PC-9 (cell line): ENCODE results near the gene METTL2B. TPM values are rescaled to one million over a fixed set of nuclear protein-coding genes. Genes with fewer than 3 reads are reported as not detected.

Experiments used
- BruUV-seq: library from RNA; stranded (reverse); fragments of 400-500 nt; replicated peaks from 2 replicates; lab custom pipeline; 2021; lab: Mats Ljungman, UMichigan
- CTCF ChIA-PET: fragments of 300-600 bp; sonication (Branson Sonifier 250); formaldehyde crosslinking; loops from one replicate; lab custom pipeline; 2022; ENCODE audit warnings: antibody characterized with exemption; lab: Charles Lee
- POLR2A ChIA-PET: fragments of 300-600 bp; sonication (Branson Sonifier 250); formaldehyde crosslinking; loops from one replicate; lab custom pipeline; 2022; ENCODE audit warnings: antibody characterized with exemption; ENCODE audit not compliant: unreplicated experiment; lab: Charles Lee
- DNase-seq, 2 experiments: peaks; one replicate each; pipeline versions ENCODE4 v3.0.0 to v3.0.0-alpha.2; 2015 to 2022; ENCODE audit warnings: mixed read lengths in 1 of 2
- H2AFZ ChIP-seq: fragments of 200-600 bp; sonication (generic); 2 replicates; pipeline ENCODE4 v1.8.1; 2017; ENCODE audit warnings: antibody characterized with exemption
- H3F3A ChIP-seq: fragments of 200-600 bp; sonication (generic); 2 replicates; pipeline ENCODE4 v1.8.1; 2017; ENCODE audit warnings: antibody characterized with exemption, mild to moderate bottlenecking, low read depth; ENCODE audit not compliant: insufficient read depth
- H3K27ac ChIP-seq: fragments of 200-600 bp; sonication (generic); 2 replicates; pipeline ENCODE4 v1.6.1; 2016; ENCODE audit warnings: mixed run types
- H3K27me3 ChIP-seq: fragments of 200-600 bp; sonication (generic); 2 replicates; pipeline ENCODE4 v1.6.1; 2016; ENCODE audit warnings: low read depth, mixed run types; ENCODE audit not compliant: insufficient read depth
- H3K36me3 ChIP-seq: fragments of 200-600 bp; sonication (generic); 2 replicates; pipeline ENCODE4 v1.6.1; 2016; ENCODE audit warnings: low read depth, mixed run types
- H3K4me1 ChIP-seq: fragments of 200-600 bp; sonication (generic); replicated peaks from 2 replicates; pipeline ENCODE4 v1.6.1; 2016; ENCODE audit warnings: mixed run types; ENCODE audit not compliant: insufficient read depth
- H3K4me2 ChIP-seq: fragments of 200-600 bp; sonication (generic); 2 replicates; pipeline ENCODE4 v1.6.1; 2017; ENCODE audit warnings: mixed run types
- H3K4me3 ChIP-seq: fragments of 200-600 bp; sonication (generic); 2 replicates; pipeline ENCODE4 v1.6.1; 2016; ENCODE audit warnings: mixed run types
- H3K79me2 ChIP-seq: fragments of 200-600 bp; sonication (generic); 2 replicates; pipeline ENCODE4 v1.6.1; 2017; ENCODE audit warnings: low read depth, mixed run types
- H3K9me2 ChIP-seq: fragments of 200-600 bp; sonication (generic); 2 replicates; pipeline ENCODE4 v1.8.1; 2017; ENCODE audit warnings: mild to moderate bottlenecking; ENCODE audit not compliant: insufficient read depth
- H3K9me3 ChIP-seq: fragments of 200-600 bp; sonication (generic); 2 replicates; pipeline ENCODE4 v1.8.1; 2016; ENCODE audit warnings: low read depth; ENCODE audit not compliant: insufficient read depth
- H4K20me1 ChIP-seq: fragments of 200-600 bp; sonication (generic); 2 replicates; pipeline ENCODE4 v1.8.1; 2017; ENCODE audit not compliant: insufficient read depth
- CTCF ChIP-seq: fragments of 200-600 bp; sonication (generic); conservative IDR thresholded peaks from 2 replicates; pipeline ENCODE4 v1.6.1; 2017; ENCODE audit warnings: mixed run types, antibody characterized with exemption, mild to moderate bottlenecking, moderate library complexity
- EZH2 ChIP-seq: fragments of 200-600 bp; sonication (generic); IDR thresholded peaks from 2 replicates; pipeline ENCODE4 v1.8.0; 2017; ENCODE audit warnings: antibody characterized with exemption, low read depth
- intact Hi-C: fragments of 100-400 bp; cut with micrococcal nuclease; formaldehyde crosslinking; loops from one replicate; pipeline ENCODE4 v1.10.0; 2022; ENCODE audit not compliant: unreplicated experiment
- total RNA-seq: library from RNA; stranded (reverse); gene quantifications from 2 replicates; pipeline ENCODE4 v1.2.3, GENCODE V29; 2021

Gene METTL2B
- total RNA-seq, 1 experiment from 2014 or later: 41.9 TPM

GRCh38 chr7:128442356-128442755, 34.2 kb upstream of the METTL2B start:
- intact Hi-C loops: no loop called here
- Histone ChIP-seq H4K20me1 (no peaks in the 10 kb centered on the region), H3K79me2 (no peaks in the 10 kb centered on the region), H3K36me3 (no peaks in the 10 kb centered on the region), H3K9me3 (no peaks in the 10 kb centered on the region), H3F3A (peaks cover 25% of the 10 kb centered on the region; the same call in 1 of the 2 replicates), H3K4me1 (peaks cover 28% of the 10 kb centered on the region), H3K27me3 (no peaks in the 10 kb centered on the region), H3K4me2 (no peak overlapping the region), H3K9me2 (no peaks in the 10 kb centered on the region), H3K27ac (no peak overlapping the region), H3K4me3 (no peak overlapping the region), H2AFZ (no peak overlapping the region)
- BruUV-seq: no TSS peak
- ChIA-PET POLR2A (no interaction called here), CTCF (no interaction called here)
- TF ChIP-seq EZH2: no peak
- TF ChIP-seq CTCF: no peak
- DNase-seq: no peak

GRCh38 chr7:128443831-128444600, 32.5 kb upstream of the METTL2B start:
- CTCF ChIA-PET: interaction anchor here (0.6 to 1.4 kb wide), 3 partner anchors 16 to 687 kb away, joined by 3 to 4 read pairs (median 3); no protein-coding TSS in a partner anchor
- H4K20me1 ChIP-seq: no peaks in the 10 kb centered on the region
- peak in 1 of 2 experiments; percentile 73 for DNase-seq
- no peaks in the 10 kb centered on the region for H3K9me3 ChIP-seq
- peak overlapping the region; percentile 65 for H3K27ac ChIP-seq
- H3F3A ChIP-seq: peaks cover 25% of the 10 kb centered on the region; the same call in 1 of the 2 replicates
- BruUV-seq: no TSS peak
- no peaks in the 10 kb centered on the region for H3K9me2 ChIP-seq
- TF ChIP-seq CTCF (no peak), EZH2 (no peak)
- H3K36me3 ChIP-seq: no peaks in the 10 kb centered on the region
- H3K27me3 ChIP-seq: no peaks in the 10 kb centered on the region
- intact Hi-C loops: no loop called here
- H3K4me1 ChIP-seq: peaks cover 39% of the 10 kb centered on the region
- H3K4me2 ChIP-seq: peak overlapping the region; percentile 45
- no peaks in the 10 kb centered on the region for H3K79me2 ChIP-seq
- POLR2A ChIA-PET: no interaction called here
- H3K4me3 ChIP-seq: no peak overlapping the region
- H2AFZ ChIP-seq: peak overlapping the region; percentile 50

GRCh38 chr7:128446306-128446705, 30.2 kb upstream of the METTL2B start:
- no peak for TF ChIP-seq EZH2
- TF ChIP-seq CTCF: no peak
- Histone ChIP-seq H3K27ac (no peak overlapping the region), H3K27me3 (no peaks in the 10 kb centered on the region), H3K4me2 (no peak overlapping the region), H3K36me3 (no peaks in the 10 kb centered on the region), H3K9me2 (no peaks in the 10 kb centered on the region), H3K9me3 (no peaks in the 10 kb centered on the region), H3F3A (peaks cover 25% of the 10 kb centered on the region; the same call in 1 of the 2 replicates), H2AFZ (no peak overlapping the region), H3K79me2 (no peaks in the 10 kb centered on the region), H4K20me1 (no peaks in the 10 kb centered on the region), H3K4me3 (no peak overlapping the region), H3K4me1 (peaks cover 39% of the 10 kb centered on the region)
- intact Hi-C loops: no loop called here
- DNase-seq: no peak
- ChIA-PET POLR2A (no interaction called here), CTCF (no interaction called here)
- no TSS peak for BruUV-seq
